ENCODE measurements around the gene ART5. TPM values are rescaled to one million over a fixed set of nuclear protein-coding genes. Genes with fewer than 3 reads are reported as not detected.

ART5 gene
- total and polyA plus RNA-seq, 9 of the 15 experiments (the other 6 are each of a cell fraction or from before 2014, with no cell fraction given) = 0.08 to 0.59 (median 0.33) TPM

DNA sequence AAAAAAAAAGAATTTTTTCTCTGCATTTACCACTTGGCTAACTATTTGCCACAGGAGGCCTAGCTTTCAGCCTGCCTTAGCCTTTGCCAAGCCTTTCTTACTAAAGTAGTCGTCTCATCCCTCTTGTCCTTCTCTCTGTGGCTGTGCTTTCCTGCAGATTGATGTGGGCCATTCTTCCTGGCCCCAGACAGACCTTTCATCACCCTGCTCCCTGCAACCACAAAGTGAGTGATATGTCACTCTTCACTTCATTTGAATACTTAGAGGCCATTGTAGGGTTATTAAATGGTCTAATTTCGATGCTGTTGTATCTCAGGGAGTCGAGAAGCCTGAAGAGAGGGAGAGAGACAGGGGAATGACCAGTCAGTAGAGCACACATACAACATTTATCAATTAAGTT is 37.6 kb downstream of the ART5 start (continued):
- TF ChIP-seq RREB1 (CRISPR knock-in tag; IDR thresholded peaks at IDR 0.05) = no peak
- TF ChIP-seq SAFB (IDR thresholded peaks at IDR 0.05; ENCODE audit: borderline replicate concordance, low read depth, low read length) = no peak
- no peak for TF ChIP-seq ZNF436 (CRISPR knock-in tag; IDR thresholded peaks at IDR 0.05)
- no peak for TF ChIP-seq IRF2 (CRISPR knock-in tag; IDR thresholded peaks at IDR 0.05)
- TF ChIP-seq, protein P1, sequence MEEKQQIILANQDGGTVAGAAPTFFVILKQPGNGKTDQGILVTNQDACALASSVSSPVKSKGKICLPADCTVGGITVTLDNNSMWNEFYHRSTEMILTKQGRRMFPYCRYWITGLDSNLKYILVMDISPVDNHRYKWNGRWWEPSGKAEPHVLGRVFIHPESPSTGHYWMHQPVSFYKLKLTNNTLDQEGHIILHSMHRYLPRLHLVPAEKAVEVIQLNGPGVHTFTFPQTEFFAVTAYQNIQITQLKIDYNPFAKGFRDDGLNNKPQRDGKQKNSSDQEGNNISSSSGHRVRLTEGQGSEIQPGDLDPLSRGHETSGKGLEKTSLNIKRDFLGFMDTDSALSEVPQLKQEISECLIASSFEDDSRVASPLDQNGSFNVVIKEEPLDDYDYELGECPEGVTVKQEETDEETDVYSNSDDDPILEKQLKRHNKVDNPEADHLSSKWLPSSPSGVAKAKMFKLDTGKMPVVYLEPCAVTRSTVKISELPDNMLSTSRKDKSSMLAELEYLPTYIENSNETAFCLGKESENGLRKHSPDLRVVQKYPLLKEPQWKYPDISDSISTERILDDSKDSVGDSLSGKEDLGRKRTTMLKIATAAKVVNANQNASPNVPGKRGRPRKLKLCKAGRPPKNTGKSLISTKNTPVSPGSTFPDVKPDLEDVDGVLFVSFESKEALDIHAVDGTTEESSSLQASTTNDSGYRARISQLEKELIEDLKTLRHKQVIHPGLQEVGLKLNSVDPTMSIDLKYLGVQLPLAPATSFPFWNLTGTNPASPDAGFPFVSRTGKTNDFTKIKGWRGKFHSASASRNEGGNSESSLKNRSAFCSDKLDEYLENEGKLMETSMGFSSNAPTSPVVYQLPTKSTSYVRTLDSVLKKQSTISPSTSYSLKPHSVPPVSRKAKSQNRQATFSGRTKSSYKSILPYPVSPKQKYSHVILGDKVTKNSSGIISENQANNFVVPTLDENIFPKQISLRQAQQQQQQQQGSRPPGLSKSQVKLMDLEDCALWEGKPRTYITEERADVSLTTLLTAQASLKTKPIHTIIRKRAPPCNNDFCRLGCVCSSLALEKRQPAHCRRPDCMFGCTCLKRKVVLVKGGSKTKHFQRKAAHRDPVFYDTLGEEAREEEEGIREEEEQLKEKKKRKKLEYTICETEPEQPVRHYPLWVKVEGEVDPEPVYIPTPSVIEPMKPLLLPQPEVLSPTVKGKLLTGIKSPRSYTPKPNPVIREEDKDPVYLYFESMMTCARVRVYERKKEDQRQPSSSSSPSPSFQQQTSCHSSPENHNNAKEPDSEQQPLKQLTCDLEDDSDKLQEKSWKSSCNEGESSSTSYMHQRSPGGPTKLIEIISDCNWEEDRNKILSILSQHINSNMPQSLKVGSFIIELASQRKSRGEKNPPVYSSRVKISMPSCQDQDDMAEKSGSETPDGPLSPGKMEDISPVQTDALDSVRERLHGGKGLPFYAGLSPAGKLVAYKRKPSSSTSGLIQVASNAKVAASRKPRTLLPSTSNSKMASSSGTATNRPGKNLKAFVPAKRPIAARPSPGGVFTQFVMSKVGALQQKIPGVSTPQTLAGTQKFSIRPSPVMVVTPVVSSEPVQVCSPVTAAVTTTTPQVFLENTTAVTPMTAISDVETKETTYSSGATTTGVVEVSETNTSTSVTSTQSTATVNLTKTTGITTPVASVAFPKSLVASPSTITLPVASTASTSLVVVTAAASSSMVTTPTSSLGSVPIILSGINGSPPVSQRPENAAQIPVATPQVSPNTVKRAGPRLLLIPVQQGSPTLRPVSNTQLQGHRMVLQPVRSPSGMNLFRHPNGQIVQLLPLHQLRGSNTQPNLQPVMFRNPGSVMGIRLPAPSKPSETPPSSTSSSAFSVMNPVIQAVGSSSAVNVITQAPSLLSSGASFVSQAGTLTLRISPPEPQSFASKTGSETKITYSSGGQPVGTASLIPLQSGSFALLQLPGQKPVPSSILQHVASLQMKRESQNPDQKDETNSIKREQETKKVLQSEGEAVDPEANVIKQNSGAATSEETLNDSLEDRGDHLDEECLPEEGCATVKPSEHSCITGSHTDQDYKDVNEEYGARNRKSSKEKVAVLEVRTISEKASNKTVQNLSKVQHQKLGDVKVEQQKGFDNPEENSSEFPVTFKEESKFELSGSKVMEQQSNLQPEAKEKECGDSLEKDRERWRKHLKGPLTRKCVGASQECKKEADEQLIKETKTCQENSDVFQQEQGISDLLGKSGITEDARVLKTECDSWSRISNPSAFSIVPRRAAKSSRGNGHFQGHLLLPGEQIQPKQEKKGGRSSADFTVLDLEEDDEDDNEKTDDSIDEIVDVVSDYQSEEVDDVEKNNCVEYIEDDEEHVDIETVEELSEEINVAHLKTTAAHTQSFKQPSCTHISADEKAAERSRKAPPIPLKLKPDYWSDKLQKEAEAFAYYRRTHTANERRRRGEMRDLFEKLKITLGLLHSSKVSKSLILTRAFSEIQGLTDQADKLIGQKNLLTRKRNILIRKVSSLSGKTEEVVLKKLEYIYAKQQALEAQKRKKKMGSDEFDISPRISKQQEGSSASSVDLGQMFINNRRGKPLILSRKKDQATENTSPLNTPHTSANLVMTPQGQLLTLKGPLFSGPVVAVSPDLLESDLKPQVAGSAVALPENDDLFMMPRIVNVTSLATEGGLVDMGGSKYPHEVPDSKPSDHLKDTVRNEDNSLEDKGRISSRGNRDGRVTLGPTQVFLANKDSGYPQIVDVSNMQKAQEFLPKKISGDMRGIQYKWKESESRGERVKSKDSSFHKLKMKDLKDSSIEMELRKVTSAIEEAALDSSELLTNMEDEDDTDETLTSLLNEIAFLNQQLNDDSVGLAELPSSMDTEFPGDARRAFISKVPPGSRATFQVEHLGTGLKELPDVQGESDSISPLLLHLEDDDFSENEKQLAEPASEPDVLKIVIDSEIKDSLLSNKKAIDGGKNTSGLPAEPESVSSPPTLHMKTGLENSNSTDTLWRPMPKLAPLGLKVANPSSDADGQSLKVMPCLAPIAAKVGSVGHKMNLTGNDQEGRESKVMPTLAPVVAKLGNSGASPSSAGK (IDR thresholded peaks at IDR 0.05) = no peak
- no peak for TF ChIP-seq YBX1 (IDR thresholded peaks at IDR 0.05)
- no peak for TF ChIP-seq CBX3 (IDR thresholded peaks at IDR 0.05; ENCODE audit: borderline replicate concordance in 1 of 2, low read length in 2 of 2)
- TF ChIP-seq STAG1 (CRISPR knock-in tag; IDR thresholded peaks at IDR 0.05; ENCODE audit: borderline replicate concordance) = no peak
- TF ChIP-seq CTBP1 (IDR thresholded peaks at IDR 0.05; ENCODE audit: borderline replicate concordance) = peak; percentile 27; the same call in 1 of the 2 replicates
- no peak for TF ChIP-seq ZNF3 (CRISPR knock-in tag; IDR thresholded peaks at IDR 0.05)
- no peak for TF ChIP-seq HDGF (IDR thresholded peaks at IDR 0.05)
- TF ChIP-seq CBFB (CRISPR knock-in tag; IDR thresholded peaks at IDR 0.05) = 0 out of 2 replicates have a peak, but pooled peaks have one; percentile 16
- TF ChIP-seq SP2 (IDR thresholded peaks at IDR 0.05; ENCODE audit: extremely low read depth, low read depth, low read length, poor library complexity, severe bottlenecking) = no peak
